Stromal cell of bone marrow (primary cell): ENCODE measurements around the gene EDN3.

ENCODE experiments used
- DNase-seq: peaks from one replicate; pipeline ENCODE4 v3.0.0-alpha.2; 2012; ENCODE audit warnings: low read depth

EDN3 gene

GRCh38 chr20:59365611-59366285 is 65.3 kb downstream of the EDN3 start:
- no peak for DNase-seq

GRCh38 chr20:59371431-59371830 is 71.0 kb downstream of the EDN3 start:
- DNase-seq: no peak

DNA sequence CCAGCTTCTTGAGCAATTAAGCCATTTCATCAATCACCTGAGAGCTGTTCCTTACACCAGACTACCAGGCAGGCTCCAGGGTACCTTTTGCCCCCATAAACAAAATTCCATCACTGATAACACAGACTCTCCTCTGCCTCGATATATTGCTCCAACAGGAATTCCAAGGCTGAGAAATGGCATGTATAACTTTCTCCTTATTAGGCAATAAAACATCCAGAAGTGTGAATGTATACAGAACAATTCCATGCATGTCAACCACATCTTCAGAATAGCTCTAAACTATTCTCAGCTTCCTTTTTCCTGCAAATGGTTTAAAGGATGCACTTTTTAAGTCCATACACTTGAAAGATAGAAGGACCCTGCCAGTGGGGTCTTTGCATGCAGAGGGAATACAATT is 73.8 kb downstream of the EDN3 start:
- no peak for DNase-seq

DNA sequence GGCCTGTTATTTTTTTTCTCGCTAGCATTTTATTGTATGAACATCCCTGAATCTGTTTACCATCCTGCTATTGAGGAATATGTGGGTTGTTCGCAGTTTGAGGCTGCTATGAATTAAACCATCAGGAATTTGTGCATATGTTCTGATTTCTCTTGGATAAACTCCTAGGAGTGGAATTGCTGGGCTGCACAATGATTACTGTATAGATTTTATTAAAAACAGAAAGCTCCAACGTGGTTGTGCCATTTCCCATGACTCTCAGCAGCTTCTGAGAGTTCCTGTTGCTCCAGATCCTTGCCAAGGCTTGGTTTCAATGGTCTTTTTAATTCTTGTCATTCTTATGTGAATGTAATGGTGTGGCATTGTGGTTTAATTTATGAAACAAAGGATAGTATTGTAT is 75.1 kb downstream of the EDN3 start:
- no peak for DNase-seq
